Activated CD4-positive, alpha-beta T cell treated with anti-CD3 and anti-CD28 coated beads for 4 hours (primary cell): ENCODE data around the gene LILRA1.
"Not testable (repeated sequence)": the region's sequence is repeated elsewhere in the genome, so short reads cannot be mapped to it uniquely, and the experiment has no call there.

Source experiments
- DNase-seq, 2 donors: peaks; one replicate each; pipeline ENCODE4 v3.0.0-alpha.2; 2020

LILRA1 gene

GRCh38 chr19:54627912-54628311 is 34.5 kb downstream of the LILRA1 start:
- DNase-seq: not testable (repeated sequence)

- DNase-seq: not testable (repeated sequence)
Observed at GRCh38 chr19:54630262-54630661, 36.8 kb downstream of the LILRA1 start, which contains the start of gene LILRB1. Gene LILRB1 (plus strand): TSS chr19:54630484. CDS start chr19:54631074, 590 bp downstream.

- DNase-seq: no peak
Observed at GRCh38 chr19:54630782-54631181, 37.4 kb downstream of the LILRA1 start.

DNA sequence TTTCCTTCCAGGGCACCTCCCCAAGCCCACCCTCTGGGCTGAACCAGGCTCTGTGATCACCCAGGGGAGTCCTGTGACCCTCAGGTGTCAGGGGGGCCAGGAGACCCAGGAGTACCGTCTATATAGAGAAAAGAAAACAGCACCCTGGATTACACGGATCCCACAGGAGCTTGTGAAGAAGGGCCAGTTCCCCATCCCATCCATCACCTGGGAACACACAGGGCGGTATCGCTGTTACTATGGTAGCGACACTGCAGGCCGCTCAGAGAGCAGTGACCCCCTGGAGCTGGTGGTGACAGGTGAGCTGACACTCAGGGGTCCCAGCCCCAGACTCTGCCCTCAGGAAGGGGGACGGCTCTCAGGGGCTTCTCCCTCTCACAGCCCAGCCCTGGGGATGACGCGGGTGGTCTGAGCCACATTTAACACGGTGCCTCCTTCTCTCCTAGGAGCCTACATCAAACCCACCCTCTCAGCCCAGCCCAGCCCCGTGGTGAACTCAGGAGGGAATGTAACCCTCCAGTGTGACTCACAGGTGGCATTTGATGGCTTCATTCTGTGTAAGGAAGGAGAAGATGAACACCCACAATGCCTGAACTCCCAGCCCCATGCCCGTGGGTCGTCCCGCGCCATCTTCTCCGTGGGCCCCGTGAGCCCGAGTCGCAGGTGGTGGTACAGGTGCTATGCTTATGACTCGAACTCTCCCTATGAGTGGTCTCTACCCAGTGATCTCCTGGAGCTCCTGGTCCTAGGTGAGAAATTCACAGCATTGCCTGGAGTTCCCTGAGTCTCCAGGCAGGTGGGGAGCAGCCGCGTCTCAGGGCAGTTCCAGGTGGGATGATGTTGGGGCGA is 38.3 kb downstream of the LILRA1 start:
- DNase-seq: not testable (repeated sequence)

- DNase-seq: not testable (repeated sequence)
Observed at GRCh38 chr19:54632517-54632916, 39.1 kb downstream of the LILRA1 start.

GRCh38 chr19:54633401-54633800 is 40.0 kb downstream of the LILRA1 start:
- DNase-seq: no peak

DNA sequence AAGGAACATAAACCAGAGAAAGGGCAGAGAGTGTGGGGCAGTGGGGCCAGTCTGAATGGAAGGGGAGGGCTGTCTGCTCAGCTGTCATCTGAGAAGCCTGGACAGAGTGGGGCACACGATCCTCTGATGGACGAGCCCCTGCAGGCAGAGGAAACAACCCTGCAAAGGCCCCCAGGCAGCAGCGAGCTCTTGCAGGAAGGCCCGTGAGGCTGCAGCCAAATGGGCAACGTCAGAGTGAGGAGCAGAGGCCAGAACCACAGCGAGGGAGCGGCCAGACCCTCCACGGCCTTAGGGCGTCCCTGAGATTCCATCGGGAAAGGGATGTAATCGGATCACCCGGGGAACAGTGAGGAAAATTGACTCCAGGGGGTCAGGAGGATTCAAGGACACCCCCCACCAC is 42.6 kb downstream of the LILRA1 start:
- not testable (repeated sequence) for DNase-seq

DNA sequence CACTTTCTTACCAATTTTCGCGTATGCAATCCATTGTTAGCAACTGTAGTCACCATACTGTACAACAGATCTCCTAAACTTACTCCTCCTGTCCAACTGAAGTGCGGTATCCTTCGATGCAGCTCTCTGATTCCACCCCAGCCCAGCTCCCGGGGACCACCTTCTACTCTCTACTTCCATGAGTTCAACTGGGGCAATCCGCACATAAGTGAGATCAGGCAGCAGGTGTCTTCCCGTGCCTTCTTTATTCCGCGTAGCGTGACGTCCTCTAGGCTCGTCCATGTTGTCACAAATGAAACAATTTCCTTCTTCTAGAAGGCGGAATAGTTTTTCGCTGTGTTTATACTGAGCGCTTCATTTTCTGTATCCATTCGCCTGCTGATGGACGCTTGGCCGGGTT is 45.3 kb downstream of the LILRA1 start:
- DNase-seq: no peak

- not testable (repeated sequence) for DNase-seq
Observed at GRCh38 chr19:54642953-54643352, 49.5 kb downstream of the LILRA1 start.

DNA sequence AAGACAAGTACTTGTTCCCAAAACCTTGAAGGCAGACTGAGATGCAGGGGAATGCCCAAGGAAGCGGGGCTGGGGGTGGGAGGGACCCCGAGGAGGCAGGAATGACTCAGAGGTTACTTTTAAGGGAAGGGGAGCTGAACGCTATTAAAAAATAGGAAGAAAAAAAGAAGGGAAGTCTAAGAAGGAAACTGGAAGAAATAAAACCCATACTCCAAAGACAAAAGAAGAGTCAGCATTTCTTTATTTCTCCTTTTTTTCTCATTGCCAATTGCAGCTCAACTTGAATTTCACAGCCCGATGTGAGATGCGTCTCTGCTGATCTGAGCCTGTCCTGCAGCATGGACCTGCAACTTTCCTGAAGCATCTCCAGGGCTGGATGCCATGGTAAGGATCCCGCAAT is 50.2 kb downstream of the LILRA1 start:
- not testable (repeated sequence) for DNase-seq

DNA sequence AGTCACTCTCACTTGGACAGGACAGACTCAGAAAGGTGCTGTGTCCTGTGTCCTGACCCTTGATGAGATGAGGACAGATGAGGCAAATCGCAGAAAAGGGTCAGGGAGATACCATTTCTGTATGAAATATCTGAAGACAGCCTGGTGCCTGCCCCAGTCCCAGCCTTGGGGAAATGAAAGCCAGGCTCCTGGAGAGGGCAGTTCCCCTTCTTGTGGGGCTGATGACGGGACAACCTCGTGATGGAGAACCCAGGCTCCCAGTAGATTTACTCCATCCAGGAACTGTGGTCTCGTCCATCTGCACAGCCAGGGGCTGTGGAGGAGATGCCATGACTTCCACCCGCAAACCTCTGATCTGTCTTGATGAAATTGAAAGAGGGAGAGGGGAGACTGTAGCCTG is 50.6 kb downstream of the LILRA1 start:
- DNase-seq: no peak

DNA sequence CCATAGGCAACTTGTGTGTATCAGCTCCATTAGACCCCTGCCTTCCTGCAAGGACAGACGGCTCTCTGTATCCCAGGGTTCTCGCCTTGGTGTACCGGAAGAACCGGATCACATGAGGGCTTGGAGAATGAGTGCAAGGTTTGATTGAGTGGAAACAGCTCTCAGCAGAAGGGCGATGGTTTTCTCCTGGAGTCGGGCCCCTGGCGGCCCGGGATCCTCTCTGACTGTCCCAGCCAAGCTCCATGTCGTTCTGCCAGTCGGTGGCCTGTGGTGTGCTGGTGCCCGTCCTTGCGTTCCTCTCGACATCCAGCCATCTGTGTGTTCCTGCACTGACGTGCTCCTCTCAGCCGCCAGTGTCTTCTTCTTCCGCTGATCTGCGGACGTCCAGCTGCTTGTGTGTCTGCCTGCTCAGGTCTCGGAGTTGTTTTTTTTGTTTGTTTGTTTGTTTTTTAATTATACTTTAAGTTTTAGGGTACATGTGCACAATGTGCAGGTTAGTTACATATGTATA is 53.0 kb downstream of the LILRA1 start:
- DNase-seq: no peak

- no peak for DNase-seq
Observed at GRCh38 chr19:54648129-54648528, 54.7 kb downstream of the LILRA1 start.

DNA sequence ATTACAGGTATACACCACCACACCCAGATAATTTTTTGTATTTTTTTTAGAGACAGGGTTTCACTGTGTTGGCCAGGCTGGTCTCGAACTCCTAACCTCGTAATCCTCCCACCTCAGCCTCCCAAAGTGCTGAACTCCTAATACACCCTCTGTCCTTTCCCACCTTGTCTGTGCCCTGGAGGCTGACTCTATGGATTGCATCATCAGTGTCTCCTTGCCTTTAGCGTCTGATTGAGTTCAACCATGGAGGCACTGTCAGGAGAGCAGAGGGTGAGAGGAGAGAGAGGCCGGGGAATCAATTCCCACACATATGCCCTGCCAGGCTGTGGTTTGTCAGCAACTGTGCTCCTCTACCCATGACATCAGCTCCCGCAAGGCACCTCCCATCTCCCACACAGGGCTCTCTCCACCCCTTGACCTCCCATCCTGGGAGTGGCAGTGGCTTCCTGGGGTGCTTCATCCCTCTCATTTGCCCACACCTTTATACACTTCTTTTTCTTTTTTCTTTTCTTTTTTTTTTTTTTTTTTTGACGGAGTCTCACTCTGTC is 56.8 kb downstream of the LILRA1 start:
- DNase-seq: no peak
